ENCODE data around the gene ARHGAP30.

Gene ARHGAP30

DNA sequence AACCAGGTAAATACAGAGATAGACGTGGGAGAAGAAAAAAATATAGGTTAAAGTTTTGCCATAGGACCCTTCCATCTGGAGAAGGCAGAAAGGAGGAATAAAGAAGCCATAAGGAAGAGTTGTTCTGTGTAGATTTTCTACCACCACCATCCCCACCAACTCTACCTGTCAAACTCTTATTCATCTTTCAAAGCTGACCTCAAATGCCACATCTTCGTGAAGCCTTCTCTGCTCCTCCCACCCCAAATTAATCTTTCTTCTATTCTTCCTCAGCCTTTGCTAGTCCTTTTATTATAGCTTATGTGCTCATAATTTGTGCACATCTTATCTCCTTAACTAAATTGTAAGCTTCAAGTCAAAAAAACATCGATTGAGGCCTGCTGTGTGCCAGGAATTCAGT is 20.9 kb upstream of the ARHGAP30 start:
- no peak for DNase-seq

GRCh38 chr1:161089938-161090337 is 20.2 kb upstream of the ARHGAP30 start:
- DNase-seq: no peak

DNA sequence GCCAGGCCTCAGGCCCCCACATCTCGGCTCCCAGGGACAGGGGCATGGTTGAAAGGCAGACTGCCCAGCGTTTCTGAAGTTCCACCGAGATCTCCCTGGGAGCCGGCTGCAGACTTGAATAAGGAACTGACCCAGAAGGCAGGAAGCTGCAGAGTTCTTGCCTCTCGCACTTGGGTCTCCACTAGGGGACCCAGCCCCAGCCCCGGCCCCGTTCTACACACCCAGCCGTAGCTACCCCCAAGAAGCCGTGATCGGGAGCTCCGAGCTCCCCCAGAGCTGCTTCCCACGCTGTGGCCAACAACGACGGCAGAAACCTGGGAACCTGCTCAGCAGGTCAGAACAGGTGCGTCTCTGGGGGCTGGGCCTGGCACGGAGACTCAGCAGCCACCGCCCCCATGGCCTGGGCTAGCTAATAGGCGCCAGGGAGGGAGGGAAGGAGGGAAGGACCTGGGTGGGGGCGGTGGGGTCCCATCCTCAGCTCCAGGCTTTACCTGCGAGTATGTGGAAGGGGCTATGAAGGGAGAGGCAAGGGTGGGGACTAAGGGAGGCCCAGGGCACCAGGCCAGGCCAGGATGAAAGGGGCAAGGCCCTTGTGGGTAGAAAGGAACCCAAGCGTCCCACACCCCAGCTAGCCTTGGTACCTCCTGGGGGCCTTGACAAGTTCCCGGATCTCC is 19.7 kb upstream of the ARHGAP30 start, which contains the start of gene NECTIN4:
TSS of gene NECTIN4 (minus strand) at position 308 of the 674 bp plus-strand sequence. CDS start at position 46, 262 bp downstream.
- DNase-seq: no peak

DNA sequence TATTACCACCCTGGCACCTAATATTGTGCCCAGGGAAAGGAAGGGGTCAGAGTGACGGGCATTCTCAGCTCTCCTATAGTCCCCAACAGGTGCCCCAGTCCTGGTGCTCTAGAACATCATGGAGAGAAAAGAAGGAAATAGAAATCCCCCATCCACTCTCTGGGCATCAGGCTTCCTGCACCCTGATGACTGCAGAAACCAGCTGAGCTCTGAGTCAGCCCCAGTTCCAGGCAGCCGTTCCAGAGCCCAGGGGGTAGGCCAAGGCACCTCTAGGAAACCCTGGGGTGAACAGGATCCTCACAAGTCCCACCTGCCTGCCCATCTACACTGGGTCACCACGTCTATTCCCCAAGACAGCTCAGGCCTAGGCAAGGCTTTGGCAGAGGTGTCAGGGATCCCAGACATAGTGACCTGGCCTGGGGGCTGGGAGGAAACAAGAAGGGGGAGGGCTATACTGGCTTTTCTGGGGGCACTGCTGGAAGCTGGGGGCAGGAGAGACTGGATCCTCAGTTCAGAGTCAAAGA is 19.0 kb upstream of the ARHGAP30 start:
- no peak for DNase-seq

DNA sequence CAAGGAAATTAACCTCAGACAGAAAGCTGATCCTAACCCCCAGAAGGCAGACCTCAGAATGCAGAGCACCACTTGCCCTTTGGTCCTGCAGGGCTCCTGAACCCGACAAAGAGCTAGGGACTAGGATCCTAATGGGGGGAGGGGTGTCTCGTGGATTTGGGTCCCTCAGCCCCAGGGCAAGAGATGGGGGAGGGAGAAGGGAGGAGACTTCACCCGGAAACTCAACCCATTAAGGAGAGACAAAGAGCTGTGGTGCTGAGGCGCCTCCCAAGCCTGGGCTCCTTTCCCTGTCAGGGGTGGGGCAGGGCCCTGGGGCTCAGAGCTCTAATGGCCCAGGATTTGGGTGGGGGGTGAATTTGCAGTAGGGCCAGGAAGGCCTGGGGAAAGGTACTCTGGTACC is 16.8 kb upstream of the ARHGAP30 start:
- no peak for DNase-seq

DNA sequence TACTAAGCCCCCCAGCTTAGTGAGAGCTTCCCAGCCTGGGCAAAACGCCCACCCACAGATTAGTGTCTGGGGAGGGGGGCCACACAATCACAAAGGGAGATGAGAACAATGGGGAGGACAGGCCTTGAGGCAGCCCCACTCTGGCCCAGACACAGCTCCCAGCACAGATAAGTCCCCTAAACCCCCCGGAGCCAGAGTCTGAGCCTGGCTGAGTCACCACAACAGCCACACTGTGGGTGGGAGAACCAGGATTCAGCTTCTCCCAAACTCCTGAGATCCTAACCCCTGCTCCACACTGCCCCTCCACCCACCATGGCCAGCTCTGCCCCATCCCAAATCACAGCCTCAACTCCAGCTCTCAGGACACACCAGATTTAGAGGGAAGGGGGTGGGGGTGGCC is 15.5 kb upstream of the ARHGAP30 start:
- no peak for DNase-seq

DNA sequence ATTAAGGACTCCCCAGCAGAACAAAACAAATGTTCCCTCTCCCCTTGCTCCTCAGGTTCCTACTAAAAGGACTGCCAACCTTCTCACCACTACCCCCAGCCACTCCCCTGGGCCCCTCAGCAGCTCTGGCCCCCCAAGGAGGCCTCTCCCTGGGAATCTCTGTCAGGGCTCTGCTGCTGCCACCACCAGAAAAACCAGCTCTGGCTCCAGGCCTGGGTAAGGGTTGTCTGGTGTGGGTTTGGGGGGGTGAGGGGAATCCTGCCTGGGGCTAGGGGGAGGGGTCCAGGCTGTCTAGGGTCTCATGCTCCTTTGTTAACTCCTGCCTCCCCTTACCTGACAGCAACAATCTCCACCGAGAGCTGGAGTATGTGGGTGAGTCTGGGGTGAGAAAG is 14.9 kb upstream of the ARHGAP30 start:
- no peak for DNase-seq

GRCh38 chr1:161083748-161084596 is 14.3 kb upstream of the ARHGAP30 start:
- DNase-seq: no peak

DNA sequence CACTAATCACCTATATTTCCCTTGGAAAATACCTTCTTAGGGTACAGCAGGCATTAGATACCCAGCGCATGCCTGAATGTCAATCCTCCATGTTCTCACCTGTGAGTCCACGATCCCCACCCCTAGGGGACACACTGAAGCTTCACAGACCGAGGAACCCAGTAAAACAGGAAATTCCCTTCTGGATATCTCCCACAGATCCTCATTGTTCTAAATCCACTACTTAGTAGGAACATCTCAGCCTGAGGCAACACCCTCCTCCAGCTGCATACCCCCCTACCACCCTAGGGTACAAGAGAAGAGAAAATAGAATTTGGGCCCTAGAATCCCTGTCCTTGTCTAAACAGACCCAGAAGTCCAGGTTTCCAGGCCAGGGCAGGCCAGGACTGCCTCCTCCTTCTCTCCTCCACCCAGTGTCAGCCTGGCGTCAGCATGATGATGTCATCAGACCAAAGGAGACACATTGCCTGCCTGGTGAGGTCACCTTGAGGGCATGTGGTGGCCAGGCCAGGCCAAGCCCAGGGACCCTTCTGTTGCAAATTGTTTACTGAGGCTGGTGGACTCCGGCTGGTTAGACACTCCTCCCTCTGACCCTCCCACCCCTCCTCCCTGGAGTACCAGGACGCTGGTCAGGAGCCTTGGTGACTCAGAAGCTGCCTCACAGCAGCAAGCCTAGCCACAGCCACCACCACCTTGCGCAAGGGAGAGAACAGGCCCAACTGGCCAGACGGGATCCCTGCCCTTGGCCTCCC is 13.5 kb upstream of the ARHGAP30 start:
- DNase-seq: no peak

GRCh38 chr1:161082483-161082882 is 12.8 kb upstream of the ARHGAP30 start:
- no peak for DNase-seq

GRCh38 chr1:161081519-161081918 is 11.8 kb upstream of the ARHGAP30 start:
- DNase-seq: no peak

GRCh38 chr1:161080441-161081405 is 11.0 kb upstream of the ARHGAP30 start:
- no peak for DNase-seq

- no peak for DNase-seq
These were observed 9.9 kb upstream of the ARHGAP30 start for GRCh38 chr1:161079436-161080110.

DNA sequence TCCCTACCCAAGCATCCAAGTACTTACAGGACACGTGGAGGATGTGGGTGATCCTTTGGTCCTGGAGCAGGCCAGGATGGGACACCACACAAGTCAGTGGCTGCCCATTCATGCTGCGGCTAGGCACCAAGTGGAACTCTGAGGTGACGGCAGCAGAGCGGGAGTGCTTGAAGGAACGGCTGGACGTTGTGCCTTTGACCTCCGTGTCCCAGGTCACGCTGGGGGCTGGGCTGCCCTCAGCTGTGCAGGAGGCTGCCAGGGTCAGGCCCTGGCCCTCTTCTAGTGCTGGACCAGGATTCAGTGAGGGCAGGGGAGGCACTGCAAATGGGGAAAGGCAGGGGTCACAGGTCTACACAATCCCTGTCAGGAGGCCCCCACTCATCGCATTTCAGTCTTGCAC is 7.7 kb upstream of the ARHGAP30 start:
- DNase-seq: no peak

- DNase-seq: no peak
These were observed 6.7 kb upstream of the ARHGAP30 start for GRCh38 chr1:161076410-161076809.

GRCh38 chr1:161074676-161075368 is 5.1 kb upstream of the ARHGAP30 start:
- DNase-seq: no peak

- no peak for DNase-seq
These were observed 3.9 kb upstream of the ARHGAP30 start for GRCh38 chr1:161073474-161074121.

DNA sequence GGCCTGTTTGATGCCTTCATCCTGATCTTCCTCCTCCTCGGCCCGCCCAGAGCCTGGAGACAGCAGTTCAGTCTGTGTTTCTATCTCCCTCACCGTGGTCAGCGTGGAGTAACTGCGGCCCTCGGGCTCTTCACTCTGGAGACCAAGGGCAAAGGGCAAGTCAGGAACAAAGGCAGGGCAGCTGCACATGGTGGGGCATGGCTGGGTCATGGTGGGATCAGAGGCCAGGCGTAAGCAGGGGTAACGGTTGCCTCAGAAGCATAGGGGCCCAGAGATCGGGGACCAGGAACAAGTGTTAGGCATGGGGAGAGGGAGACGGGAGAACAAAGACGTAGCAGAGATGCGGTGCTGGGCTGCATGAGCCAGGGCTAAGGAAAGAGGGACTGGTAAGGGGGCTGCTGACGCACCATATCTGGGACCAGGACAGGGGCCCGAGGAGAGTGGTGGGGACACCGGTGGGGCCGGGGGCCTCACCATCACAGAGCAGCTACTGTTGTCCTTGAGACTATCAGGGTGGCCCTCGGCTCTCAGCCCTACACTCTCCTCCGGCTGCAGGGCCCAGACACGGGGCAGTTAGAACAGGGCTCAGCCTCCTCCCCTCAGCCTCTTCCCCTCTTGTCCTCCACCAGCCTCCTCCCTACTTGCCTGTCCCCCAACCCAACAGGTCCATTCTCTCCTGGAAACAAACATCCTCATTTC is 3.2 kb upstream of the ARHGAP30 start:
- no peak for DNase-seq

GRCh38 chr1:161071886-161072371 is 2.2 kb upstream of the ARHGAP30 start:
- peak in 4 of 5 donors; percentile 29 to 48 (median 34) for DNase-seq
